HCT116 (cell line): Measurements from ENCODE around the gene PRIM1. TPM values are rescaled to one million over a fixed set of nuclear protein-coding genes. Genes with fewer than 3 reads are reported as not detected.

Experiments
- ATAC-seq: fragments of 200-7000 bp; cut with Tn5 transposase; 2 replicates; pipeline ENCODE4 v1.9.1; 2020; ENCODE audit warnings: mild to moderate bottlenecking, moderate library complexity
- BruUV-seq: library from RNA; stranded (reverse); fragments of 400-500 nt; replicated peaks from 2 replicates; lab custom pipeline; 2021; lab: Mats Ljungman, UMichigan
- CTCF ChIA-PET: fragments of 300-600 bp; sonication (Branson Sonifier 250); formaldehyde crosslinking; loops from one replicate; lab custom pipeline; 2021; ENCODE audit warnings: antibody characterized with exemption; lab: Charles Lee
- POLR2A ChIA-PET: fragments of 300-600, 350-600 bp; sonication (Branson Sonifier 250); formaldehyde crosslinking; loops from one replicate; lab custom pipeline; 2021; ENCODE audit warnings: antibody characterized with exemption; lab: Charles Lee
- RAD21 ChIA-PET, 2 experiments: fragments of 300-600 bp; sonication (Branson Sonifier 250); formaldehyde crosslinking; loops; one replicate each; lab custom pipeline; 2023; ENCODE audit warnings: low total read pairs in 2 of 2; ENCODE audit not compliant: uncharacterized antibody in 2 of 2, unreplicated experiment in 2 of 2, low non-redundant PET in 1 of 2; lab: Charles Lee
- DNase-seq: peaks from one replicate; pipeline ENCODE4 v3.0.0-alpha.2; 2010; ENCODE audit warnings: low read depth, low spot score
- H2AFZ ChIP-seq: fragments of 200-600 bp; shearing (Covaris generic), sonication (generic); 2 replicates; pipeline ENCODE4 v1.6.1; 2017; ENCODE audit warnings: low read depth, mixed run types, mixed read lengths, antibody characterized with exemption, low read length; ENCODE audit not compliant: poor library complexity, severe bottlenecking
- H3K27ac ChIP-seq: 2 replicates; pipeline ENCODE4 v1.5.1; 2012; ENCODE audit warnings: low read depth, low read length
- H3K27me3 ChIP-seq: fragments of 200-600 bp; sonication (generic); 2 replicates; pipeline ENCODE4 v1.6.1; 2016; ENCODE audit warnings: mixed run types, low read length, mixed read lengths; ENCODE audit not compliant: insufficient read depth
- H3K36me3 ChIP-seq, 2 experiments: fragments of 200-500 bp in 1 of 2; fragments of 200-600 bp in 1 of 2; sonication (Bioruptor generic) in 1 of 2; sonication (generic) in 1 of 2; 2 replicates each; pipeline versions ENCODE4 v1.5.1 to v1.6.1; 2014 to 2016; ENCODE audit warnings: low read length in 2 of 2, inconsistent platforms in 1 of 2, mixed read lengths in 1 of 2, mixed run types in 1 of 2; ENCODE audit not compliant: insufficient read depth in 2 of 2, control insufficient read depth in 1 of 2
- H3K4me1 ChIP-seq, 2 experiments: fragments of 200-600 bp in 1 of 2; sonication (generic) in 1 of 2; 2 replicates each; pipeline versions ENCODE4 v1.5.1 to v1.6.1; 2012 to 2017; ENCODE audit warnings: low read length in 2 of 2, inconsistent platforms in 1 of 2, mild to moderate bottlenecking in 1 of 2, mixed read lengths in 1 of 2, mixed run types in 1 of 2, moderate library complexity in 1 of 2; ENCODE audit not compliant: insufficient read depth in 2 of 2, control insufficient read depth in 1 of 2
- H3K4me2 ChIP-seq: fragments of 200-600 bp; sonication (generic); 2 replicates; pipeline ENCODE4 v1.6.1; 2017; ENCODE audit warnings: mixed run types, low read length, mixed read lengths
- H3K4me3 ChIP-seq, 2 experiments: fragments of 200-600 bp in 1 of 2; sonication (generic) in 1 of 2; replicated peaks in 1 of 2; 2 replicates each; pipeline ENCODE4 v1.5.1; 2011 to 2016; ENCODE audit warnings: low read length in 2 of 2, control low read depth in 1 of 2, low read depth in 1 of 2, mild to moderate bottlenecking in 1 of 2, mixed read lengths in 1 of 2, mixed run types in 1 of 2
- H3K79me2 ChIP-seq: fragments of 200-600 bp; sonication (generic); 2 replicates; pipeline ENCODE4 v1.6.1; 2017; ENCODE audit warnings: mild to moderate bottlenecking, mixed run types, low read length, moderate library complexity, mixed read lengths; ENCODE audit not compliant: insufficient read depth
- H3K9ac ChIP-seq: fragments of 200-600 bp; sonication (generic); 2 replicates; pipeline ENCODE4 v1.6.1; 2016; ENCODE audit warnings: low read length, mixed read lengths
- H3K9me2 ChIP-seq: fragments of 200-600 bp; sonication (generic), shearing (Covaris generic); 2 replicates; pipeline ENCODE4 v1.6.1; 2017; ENCODE audit warnings: mixed run types, mild to moderate bottlenecking, moderate library complexity; ENCODE audit not compliant: insufficient read depth
- H3K9me3 ChIP-seq, 2 experiments: fragments of 200-500 bp in 1 of 2; fragments of 200-600 bp in 1 of 2; sonication (Bioruptor generic) in 1 of 2; sonication (generic) in 1 of 2; 2 replicates each; pipeline ENCODE4 v1.6.1; 2014 to 2017; ENCODE audit warnings: low read length in 2 of 2, mixed read lengths in 2 of 2, inconsistent platforms in 1 of 2, low read depth in 1 of 2, mild to moderate bottlenecking in 1 of 2, mixed run types in 1 of 2, moderate library complexity in 1 of 2; ENCODE audit not compliant: control insufficient read depth in 1 of 2, insufficient read depth in 1 of 2
- H4K20me1 ChIP-seq: fragments of 200-600 bp; sonication (generic), shearing (Covaris generic); 2 replicates; pipeline ENCODE4 v1.6.1; 2017; ENCODE audit warnings: mixed run types, mild to moderate bottlenecking, moderate library complexity; ENCODE audit not compliant: insufficient read depth
- CBX3 ChIP-seq: IDR thresholded peaks from 2 replicates; pipeline ENCODE4 v1.6.1; 2012; ENCODE audit warnings: low read depth
- CEBPB ChIP-seq: IDR thresholded peaks from 2 replicates; pipeline ENCODE4 v1.6.1; 2012; ENCODE audit warnings: low read depth
- EGR1 ChIP-seq: IDR thresholded peaks from 2 replicates; pipeline ENCODE4 v1.6.1; 2012; ENCODE audit warnings: low read depth
- ELF1 ChIP-seq: IDR thresholded peaks from 2 replicates; pipeline ENCODE4 v1.6.1; 2012; ENCODE audit warnings: low read depth, borderline replicate concordance
- EZH2 ChIP-seq: fragments of 200-600 bp; sonication (generic); IDR thresholded peaks from 2 replicates; pipeline ENCODE4 v1.6.1; 2017; ENCODE audit warnings: antibody characterized with exemption, mixed run types
- EZH2phosphoT487 ChIP-seq: fragments of 200-600 bp; IDR thresholded peaks from 2 replicates; pipeline ENCODE4 v1.6.1; 2018; ENCODE audit warnings: antibody characterized with exemption, borderline replicate concordance
- FOSL1 ChIP-seq: IDR thresholded peaks from 2 replicates; pipeline ENCODE4 v1.6.1; 2012; ENCODE audit warnings: low read depth
- POLR2AphosphoS5 ChIP-seq: IDR thresholded peaks from 2 replicates; pipeline ENCODE4 v1.6.1; 2011; ENCODE audit warnings: mild to moderate bottlenecking, low read depth, low read length, moderate library complexity
- SP1 ChIP-seq: IDR thresholded peaks from 2 replicates; pipeline ENCODE4 v1.6.1; 2012; ENCODE audit warnings: low read depth
- YY1 ChIP-seq: IDR thresholded peaks from 2 replicates; pipeline ENCODE4 v1.6.1; 2011; ENCODE audit warnings: low read length, low read depth, moderate library complexity, mild to moderate bottlenecking; ENCODE audit not compliant: insufficient replicate concordance; ENCODE audit errors: extremely low read depth
- ZFX ChIP-seq: fragments of 450-650 bp; IDR thresholded peaks from 2 replicates; pipeline ENCODE4 v1.6.1; 2017
- ZNF274 ChIP-seq: fragments of 200-500 bp; sonication (Bioruptor generic); IDR thresholded peaks from 2 replicates; pipeline ENCODE4 v1.6.1; 2014; ENCODE audit warnings: mild to moderate bottlenecking, low read depth, low read length, inconsistent platforms
- intact Hi-C: fragments of 100-400 bp; cut with micrococcal nuclease; formaldehyde crosslinking; loops from 2 replicates; pipeline ENCODE4 v1.10.0; 2022
- total RNA-seq: library from RNA; stranded (reverse); gene quantifications from one replicate; pipeline ENCODE4 v1.2.1, GENCODE V29; 2021; ENCODE audit not compliant: unreplicated experiment
- TF ChIP-seq, protein P1 (sequence below): IDR thresholded peaks from 2 replicates; pipeline ENCODE4 v1.6.1; 2012

PRIM1 gene
- total RNA-seq, 1 experiment from 2014 or later, result 53.3 TPM

DNA sequence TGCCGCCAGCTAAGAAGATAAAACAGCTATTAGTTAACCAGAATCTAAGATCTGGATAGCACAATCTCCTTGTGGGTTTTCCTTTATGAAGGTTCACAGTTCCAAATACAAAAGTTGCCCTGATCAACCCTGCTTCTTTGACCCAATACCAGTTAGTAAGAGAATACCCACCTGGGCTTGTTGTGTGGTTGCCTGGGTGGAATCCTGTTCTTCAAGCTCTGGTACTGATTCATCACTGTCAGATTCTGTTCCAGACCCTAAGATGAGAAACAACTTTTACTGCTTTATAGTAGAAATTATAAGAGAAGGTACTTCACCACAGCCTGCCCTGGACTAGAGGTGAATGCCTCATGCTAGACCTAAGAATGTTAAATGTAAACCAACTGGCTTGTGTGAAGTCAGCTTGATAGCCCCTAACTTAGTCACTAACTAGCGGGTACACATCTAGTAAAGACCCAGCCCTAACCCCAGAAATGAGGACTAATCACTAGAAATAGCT, 37.6 kb downstream of the PRIM1 start:
- POLR2A ChIA-PET, result no interaction called here
- H4K20me1 ChIP-seq, result peaks cover 40% of the 10 kb centered on the region; the same call in 1 of the 2 replicates
- no peaks in the 10 kb centered on the region for H3K9me2 ChIP-seq
- no peaks in the 10 kb centered on the region for H3K9me3 ChIP-seq
- H3K4me3 ChIP-seq, result no peak overlapping the region
- no peaks in the 10 kb centered on the region for H3K4me1 ChIP-seq
- no peak overlapping the region for H3K27ac ChIP-seq
- intact Hi-C loops, result no loop called here
- H3K9ac ChIP-seq, result no peak overlapping the region
- H3K4me2 ChIP-seq, result no peak overlapping the region
- TF ChIP-seq EGR1, result no peak
- no peak for TF ChIP-seq SP1
- no peak for TF ChIP-seq FOSL1
- no peak for TF ChIP-seq CBX3
- no peak for TF ChIP-seq POLR2AphosphoS5
- TF ChIP-seq ZFX, result no peak
- no peak for TF ChIP-seq EZH2phosphoT487
- TF ChIP-seq EZH2, result no peak
- no peak for TF ChIP-seq CEBPB
- TF ChIP-seq YY1, result no peak
- TF ChIP-seq ZNF274, result no peak
- TF ChIP-seq ELF1, result no peak
- TF ChIP-seq, all 23 proteins: peak for 0
- H3K36me3 ChIP-seq, result peaks cover 49 to 56% of the 10 kb centered on the region in 2 experiments
- no peaks in the 10 kb centered on the region for H3K27me3 ChIP-seq
- peaks cover 60% of the 10 kb centered on the region for H3K79me2 ChIP-seq
- DNase-seq (no peak), ATAC-seq (no peak)
- RAD21 ChIA-PET, result no interaction called here
- CTCF ChIA-PET, result no interaction called here
- no TSS peak for BruUV-seq
- H2AFZ ChIP-seq, result no peak overlapping the region

- ATAC-seq (no peak), DNase-seq (no peak)
- POLR2A ChIA-PET, result no interaction called here
- H3K4me2 ChIP-seq, result no peak overlapping the region
- H3K9me2 ChIP-seq, result no peaks in the 10 kb centered on the region
- H3K4me1 ChIP-seq, result no peaks in the 10 kb centered on the region
- no peak overlapping the region for H3K9ac ChIP-seq
- no peaks in the 10 kb centered on the region for H3K9me3 ChIP-seq
- RAD21 ChIA-PET, result no interaction called here
- TF ChIP-seq FOSL1, result no peak
- TF ChIP-seq, protein P1, sequence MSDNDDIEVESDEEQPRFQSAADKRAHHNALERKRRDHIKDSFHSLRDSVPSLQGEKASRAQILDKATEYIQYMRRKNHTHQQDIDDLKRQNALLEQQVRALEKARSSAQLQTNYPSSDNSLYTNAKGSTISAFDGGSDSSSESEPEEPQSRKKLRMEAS, result no peak
- peaks cover 36% of the 10 kb centered on the region; the same call in 1 of the 2 replicates for H4K20me1 ChIP-seq
- intact Hi-C loops, result no loop called here
- H3K27me3 ChIP-seq, result no peaks in the 10 kb centered on the region
- H3K27ac ChIP-seq, result no peak overlapping the region
- BruUV-seq, result no TSS peak
- peaks cover 49% of the 10 kb centered on the region for H3K79me2 ChIP-seq
- H3K36me3 ChIP-seq, result peaks cover 44 to 47% of the 10 kb centered on the region in 2 experiments
- CTCF ChIA-PET, result no interaction called here
- H3K4me3 ChIP-seq, result no peak overlapping the region
- no peak overlapping the region for H2AFZ ChIP-seq
Observed at GRCh38 chr12:56713345-56713744, 38.8 kb downstream of the PRIM1 start.
